HG03066 (cell line): ENCODE measurements around the gene PRKG1.

Source experiments
- ATAC-seq: cut with Tn5 transposase; IDR thresholded peaks from one replicate; pipeline ENCODE4 v1.9.1; 2021; ENCODE audit warnings: low read depth; ENCODE audit not compliant: unreplicated experiment

The PRKG1 gene

GRCh38 chr10:51215951-51216834 lies 141.9 kb downstream of the PRKG1 start:
- ATAC-seq = no peak

DNA sequence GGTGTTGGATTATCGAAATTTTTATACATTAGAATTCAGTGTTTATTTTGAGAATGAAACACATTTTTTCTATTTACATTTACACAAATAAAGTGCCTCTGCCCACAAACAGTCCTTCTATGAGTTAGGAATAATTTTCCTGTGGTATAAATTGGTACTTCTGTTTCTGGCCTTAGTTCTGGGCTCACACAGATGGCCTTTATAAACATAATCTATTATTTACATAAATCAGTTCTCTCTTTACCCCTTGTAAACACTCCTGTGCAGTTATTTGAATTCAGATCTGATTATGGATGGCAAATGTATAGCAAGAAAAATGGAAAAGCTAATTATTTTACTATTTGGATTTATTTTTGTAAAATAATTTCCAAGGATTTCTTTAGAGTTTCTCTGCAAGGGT lies 143.2 kb downstream of the PRKG1 start:
- no peak for ATAC-seq

DNA sequence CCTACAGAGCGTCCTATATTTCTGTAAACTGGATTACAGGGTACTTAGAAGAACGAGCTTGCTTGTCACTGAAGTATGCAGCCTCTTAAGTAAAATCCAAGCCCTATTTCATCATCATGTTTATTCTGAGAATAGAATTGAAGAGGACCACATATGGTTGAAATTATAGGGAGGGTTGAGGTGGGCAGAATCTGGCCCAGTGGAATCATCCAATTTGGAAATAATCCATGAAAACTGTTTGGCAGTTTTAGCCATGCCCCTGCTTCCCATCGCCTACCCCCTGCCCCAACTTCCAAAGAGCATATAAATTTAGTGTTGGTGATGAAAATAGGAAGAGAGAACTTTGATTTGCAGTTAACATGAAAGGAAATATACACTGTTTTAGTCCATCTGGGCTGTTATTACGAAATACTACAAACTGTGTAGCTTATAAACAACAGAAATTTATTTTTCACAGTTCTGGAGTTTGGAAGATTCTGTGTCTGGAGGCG lies 150.4 kb downstream of the PRKG1 start:
- ATAC-seq = no peak

DNA sequence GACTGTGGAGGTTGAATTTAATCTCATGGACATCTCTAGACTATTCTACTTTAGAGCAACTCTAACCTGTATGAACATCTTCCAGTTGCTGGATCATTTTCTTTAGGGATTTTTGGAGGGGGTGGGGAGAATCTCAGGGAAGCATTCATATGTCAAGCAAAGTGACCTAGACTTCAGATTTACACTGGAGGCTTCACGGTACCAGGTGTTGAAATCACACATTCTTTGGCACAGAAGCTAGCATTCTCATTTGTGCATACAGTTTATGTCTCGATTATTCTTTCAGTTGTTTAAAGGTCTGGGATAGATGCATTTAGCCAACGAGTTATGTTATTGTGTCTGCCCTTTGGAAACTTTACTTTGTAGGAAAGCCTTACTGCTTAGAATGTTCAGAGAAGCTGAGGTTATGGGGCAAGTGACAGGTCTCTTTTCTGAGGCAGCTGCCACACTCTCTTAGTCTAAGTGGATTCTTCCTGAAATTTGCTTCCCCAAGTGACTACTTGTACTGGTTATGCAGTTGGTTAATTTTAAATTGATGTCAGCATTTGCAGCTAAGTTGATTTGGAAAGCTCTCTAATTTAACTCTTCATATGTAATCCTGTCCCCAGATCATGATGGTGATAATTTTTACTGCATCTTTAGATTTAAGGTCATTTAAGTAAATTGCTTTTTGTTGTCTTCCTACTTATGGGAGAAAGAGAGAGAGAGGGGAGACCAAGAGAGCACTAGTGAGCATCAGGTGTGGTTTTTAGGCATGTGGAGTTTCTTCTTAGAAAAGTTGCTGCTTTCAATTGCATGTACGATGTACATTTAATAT lies 153.8 kb downstream of the PRKG1 start:
- no peak for ATAC-seq

DNA sequence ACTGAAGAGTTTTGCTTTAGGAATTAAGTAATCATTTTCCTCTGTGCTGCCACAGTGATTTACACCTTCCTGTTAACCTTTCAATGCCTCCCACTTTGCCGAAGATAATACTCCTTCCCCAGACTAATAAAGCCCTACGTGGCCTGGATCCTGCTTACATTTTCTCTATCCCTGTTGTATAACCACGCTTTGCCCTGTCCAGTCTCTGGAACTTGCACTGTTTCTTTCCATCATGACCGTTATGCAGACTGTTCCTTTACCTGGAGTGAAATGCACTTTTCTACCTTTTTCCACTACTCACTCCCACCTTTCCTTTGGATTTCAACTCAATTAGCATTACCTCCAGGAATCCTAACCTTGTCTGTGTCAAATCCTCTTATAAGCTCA lies 154.4 kb downstream of the PRKG1 start:
- ATAC-seq = no peak

DNA sequence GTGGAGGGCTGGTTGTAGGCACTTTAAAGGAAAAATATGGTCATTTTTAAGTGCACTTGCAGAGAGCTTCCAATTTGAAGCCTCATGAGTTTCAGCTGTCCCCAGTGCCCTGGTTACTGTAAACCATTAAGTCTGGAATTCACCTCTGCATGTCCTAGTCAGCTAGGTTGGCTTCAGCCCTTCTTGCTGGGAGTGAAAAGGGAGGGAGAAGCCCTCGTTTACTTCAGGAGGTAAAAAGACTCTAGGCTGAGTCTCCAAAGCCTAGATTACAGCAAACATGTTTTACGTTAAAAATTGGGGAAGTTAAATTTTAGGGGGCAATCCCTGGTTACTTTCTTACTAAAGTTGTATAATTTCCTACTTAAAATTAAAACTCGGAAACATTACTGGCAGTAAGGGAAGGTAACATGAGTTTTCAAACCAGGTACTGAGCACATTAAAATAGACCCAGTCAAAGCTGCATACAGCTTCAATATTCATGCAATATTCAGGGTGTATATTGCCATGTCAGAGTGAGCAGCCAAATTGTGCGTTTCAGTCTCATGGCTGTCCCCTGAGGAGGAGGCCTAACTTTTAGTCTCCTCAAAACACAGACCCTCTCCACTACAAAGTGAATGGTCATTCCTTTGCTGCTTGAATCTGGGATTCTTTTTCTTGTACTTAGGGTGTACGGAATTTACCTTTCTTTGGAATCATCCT lies 156.7 kb downstream of the PRKG1 start:
- no peak for ATAC-seq

- no peak for ATAC-seq
These were observed 157.5 kb downstream of the PRKG1 start for GRCh38 chr10:51231754-51232153.

- no peak for ATAC-seq
These were observed 159.2 kb downstream of the PRKG1 start for GRCh38 chr10:51233337-51234100.

DNA sequence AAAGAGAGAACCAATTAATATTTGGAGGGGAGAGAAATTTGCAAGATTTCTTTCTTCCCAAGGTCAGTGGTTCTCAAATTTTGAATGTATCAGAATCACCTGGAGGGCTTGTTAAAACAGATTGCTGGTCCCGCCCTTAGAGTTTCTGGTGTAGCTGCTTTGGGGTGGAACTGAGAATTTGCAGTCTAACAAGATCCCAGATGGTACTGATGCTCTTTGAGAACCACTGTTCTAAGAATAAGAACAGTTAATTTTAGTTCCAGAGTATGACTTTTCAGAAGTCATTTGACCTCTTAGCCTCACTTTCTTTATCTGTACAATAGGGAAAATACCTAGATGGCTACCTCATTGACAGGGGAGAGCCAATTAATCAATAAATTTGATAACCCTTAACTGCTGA lies 161.6 kb downstream of the PRKG1 start:
- ATAC-seq = no peak

DNA sequence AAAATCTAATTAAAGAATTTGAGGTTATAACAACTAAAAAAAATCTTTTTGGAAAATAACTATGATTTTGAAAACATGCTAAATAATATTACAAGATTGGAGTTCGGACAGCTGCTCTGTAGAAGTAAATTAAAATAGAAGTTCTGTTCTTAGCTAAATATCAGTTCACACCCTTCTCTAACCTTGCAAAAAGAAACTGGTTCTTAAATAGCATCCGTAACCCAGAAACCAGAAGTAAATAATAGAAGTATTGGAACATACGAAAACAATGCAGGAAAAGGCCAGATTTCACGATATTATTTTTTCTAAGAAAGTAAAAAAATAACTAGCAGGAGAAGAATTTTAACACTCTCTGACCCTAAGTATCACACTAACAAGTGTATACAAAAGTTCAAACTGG lies 164.7 kb downstream of the PRKG1 start:
- no peak for ATAC-seq

- ATAC-seq = no peak
These were observed 167.2 kb downstream of the PRKG1 start for GRCh38 chr10:51241461-51241860.

DNA sequence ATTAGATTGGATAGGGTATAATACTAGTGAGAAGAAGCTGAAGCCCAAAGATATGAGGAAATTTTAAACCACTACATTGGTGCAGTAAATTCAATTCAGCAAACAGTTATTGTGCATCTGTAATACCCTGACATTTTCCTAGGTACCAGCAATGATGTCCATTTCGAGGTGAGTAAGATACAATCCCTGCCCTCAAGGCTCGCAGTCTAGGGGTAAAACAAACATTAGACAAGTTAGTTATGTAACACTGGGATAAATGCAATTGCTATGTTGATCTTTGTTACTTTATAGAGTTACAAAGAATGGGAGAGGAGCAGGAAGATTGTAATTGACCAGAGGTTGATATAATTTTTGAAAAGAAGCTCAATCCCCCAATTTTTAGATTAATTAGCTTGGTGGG lies 168.1 kb downstream of the PRKG1 start:
- no peak for ATAC-seq

DNA sequence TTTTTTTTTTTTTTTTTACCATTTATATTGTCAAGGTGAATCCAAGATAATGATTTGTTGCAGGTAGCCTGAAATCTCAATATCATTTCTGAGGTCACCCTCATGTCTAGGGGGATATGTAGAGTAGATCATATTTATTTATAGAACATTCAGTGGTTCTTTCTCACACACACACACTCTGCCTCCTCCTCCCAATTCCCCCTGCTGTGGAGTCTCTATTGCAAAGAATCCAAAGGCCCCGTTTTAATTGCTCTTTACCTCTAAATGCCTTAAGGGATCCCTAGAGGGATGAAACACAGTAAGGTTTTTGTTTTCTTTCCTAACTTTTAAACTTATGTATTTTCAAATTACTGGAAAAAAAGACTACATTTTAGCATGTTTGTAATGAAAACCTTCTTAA lies 170.0 kb downstream of the PRKG1 start:
- no peak for ATAC-seq

DNA sequence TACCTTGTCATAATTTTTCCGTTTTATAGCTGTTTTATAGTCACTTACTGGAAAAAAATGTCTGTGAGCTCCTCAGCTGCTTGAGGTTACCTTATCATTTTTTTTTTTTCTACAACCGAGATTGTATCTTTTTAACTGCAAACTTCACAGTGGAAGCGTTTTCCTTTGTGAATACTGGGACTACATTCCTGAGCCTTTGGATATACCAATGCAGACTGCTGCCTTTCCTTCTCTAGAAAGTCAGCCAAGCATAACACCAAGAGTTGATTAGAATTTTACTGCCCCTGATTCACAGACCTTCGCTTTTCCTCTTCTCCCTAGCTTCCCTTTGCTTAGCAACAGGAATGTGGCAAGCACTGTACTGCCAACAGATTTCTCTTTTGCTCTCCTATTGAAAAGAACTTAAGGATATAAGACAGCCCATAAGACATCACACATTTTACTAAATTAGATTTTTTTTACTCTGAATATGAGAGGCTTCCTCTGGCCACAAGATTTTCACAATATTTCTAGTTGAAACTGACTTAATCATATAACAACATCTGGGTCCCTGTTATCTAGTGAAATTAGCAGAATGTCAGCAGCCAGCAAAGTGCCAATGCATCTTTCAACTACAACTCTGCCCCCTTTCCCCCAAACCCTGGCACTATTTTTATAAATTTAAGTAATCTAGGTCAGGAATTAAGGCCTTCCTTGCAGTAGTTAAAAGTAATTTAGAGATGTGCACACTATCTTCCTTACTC lies 170.6 kb downstream of the PRKG1 start:
- no peak for ATAC-seq

GRCh38 chr10:51246156-51246555 lies 171.9 kb downstream of the PRKG1 start:
- ATAC-seq = no peak

- no peak for ATAC-seq
These were observed 176.1 kb downstream of the PRKG1 start for GRCh38 chr10:51250278-51250920.

DNA sequence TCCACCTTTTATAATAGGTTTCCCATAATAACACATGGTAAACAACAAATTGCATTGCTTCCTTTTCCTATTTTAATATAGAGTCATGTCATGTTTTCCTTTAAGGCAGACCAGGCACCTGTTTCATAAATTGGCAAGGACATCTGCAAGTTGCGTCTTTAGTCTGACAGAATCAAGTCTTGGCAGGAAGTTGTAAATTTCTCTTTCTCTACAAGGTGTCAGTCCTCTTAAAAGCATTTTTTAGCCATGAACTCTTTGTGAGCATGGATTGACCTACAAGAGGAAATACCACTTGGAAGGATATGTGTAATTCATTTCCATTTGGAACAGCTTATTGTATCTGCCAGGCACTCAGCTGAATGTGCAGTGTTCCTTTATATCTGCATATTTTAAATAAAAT lies 176.8 kb downstream of the PRKG1 start:
- ATAC-seq = no peak

- no peak for ATAC-seq
These were observed 181.1 kb downstream of the PRKG1 start for GRCh38 chr10:51255381-51255780.
